GM19397 (cell line): ENCODE results near the gene LY6G6C.

Experiments used
- ATAC-seq: cut with Tn5 transposase; IDR thresholded peaks from one replicate; pipeline ENCODE4 v1.9.1; 2021; ENCODE audit warnings: mild to moderate bottlenecking, moderate library complexity; ENCODE audit not compliant: unreplicated experiment

LY6G6C gene, protein sequence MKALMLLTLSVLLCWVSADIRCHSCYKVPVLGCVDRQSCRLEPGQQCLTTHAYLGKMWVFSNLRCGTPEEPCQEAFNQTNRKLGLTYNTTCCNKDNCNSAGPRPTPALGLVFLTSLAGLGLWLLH

GRCh38 chr6:31721351-31722020 lies at the start of gene LY6G6C:
TSS of gene LY6G6C (minus strand) at chr6:31721746. CDS start at chr6:31721679, 67 bp downstream.
- no peak for ATAC-seq

DNA sequence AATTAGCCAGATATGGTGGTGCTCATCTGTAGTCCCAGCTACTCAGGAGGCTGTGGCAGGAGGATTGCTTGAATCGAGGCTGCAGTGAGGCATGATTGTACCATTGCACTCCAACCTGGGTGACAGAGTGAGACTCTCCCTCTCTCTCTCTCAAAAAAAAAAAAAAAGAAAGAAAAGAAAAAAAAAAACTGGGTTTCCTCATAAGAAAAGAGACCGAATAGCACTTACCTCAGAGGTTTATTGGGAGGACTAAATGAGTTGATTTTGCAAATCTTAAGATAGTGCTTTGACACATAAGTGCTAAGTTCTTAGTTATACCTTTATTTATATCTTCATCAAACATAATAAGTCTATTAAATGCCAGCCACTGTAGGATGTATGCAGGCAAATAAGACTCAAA lies 49.3 kb upstream of the LY6G6C start:
- ATAC-seq: no peak

- no peak for ATAC-seq
These were observed 48.3 kb upstream of the LY6G6C start for GRCh38 chr6:31769684-31770371.

- no peak for ATAC-seq
These were observed 47.1 kb upstream of the LY6G6C start for GRCh38 chr6:31768363-31769257.

- ATAC-seq: no peak
These were observed 45.6 kb upstream of the LY6G6C start for GRCh38 chr6:31767096-31767645.

DNA sequence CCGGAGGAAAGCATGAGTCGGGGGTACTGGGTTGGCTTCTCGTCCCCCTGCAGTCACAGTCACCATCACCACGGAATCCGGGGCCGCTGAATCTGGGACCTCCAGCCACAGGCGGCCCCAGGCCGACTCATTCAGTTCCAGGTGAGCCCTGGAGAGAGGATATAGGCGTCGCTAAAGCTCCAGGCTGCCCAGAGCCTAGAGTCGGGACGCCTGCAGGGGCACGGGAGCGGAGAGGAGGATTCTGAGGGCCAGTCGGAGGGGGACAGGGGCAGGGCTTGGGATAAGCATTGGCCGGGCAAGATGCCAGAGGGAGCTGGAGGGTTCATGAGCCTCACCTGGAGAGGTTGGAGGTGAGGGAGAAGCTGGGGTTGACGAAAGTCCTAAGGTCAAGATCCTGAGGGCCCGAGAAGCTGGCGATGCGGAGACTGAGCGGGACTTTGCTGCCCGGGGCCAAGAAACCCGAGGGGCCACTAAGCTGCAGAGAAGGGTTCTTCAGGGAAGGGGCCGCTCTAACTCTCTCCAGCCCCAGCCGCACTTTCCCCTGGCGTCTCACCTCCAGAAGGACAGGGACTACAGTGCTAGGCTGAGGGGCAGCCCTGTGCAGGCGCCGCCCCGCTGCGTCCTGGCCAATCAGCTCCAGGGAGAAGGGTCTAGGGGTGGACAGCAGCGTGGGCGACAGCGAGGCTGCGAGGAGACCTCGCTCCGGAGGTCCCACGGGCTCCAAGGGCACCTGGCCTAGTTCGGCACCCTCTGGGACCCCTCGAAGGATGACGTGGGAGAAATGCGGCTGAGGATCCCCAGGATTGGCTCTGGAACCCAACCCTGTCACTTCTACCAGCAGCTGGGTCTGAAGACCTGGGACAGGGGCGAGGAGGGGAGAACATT lies 44.6 kb upstream of the LY6G6C start:
- no peak for ATAC-seq

DNA sequence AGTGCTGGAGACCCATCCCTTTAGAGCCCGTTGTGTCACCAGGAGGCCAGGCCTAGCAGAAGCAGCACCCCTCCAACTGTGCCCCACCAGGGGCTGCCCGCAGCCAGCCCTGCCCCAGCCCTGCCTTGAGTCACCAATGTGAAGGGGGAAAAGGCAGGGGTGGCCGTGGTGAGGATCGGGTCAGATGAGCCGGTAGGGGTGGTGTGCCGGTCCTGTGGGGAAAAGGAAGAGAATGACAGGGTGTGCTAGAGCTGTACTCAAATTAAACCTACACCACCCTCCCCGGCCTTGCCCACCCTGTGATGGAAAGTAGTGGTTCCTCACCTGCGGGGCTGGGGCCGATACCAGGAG lies 44.0 kb upstream of the LY6G6C start:
- no peak for ATAC-seq

GRCh38 chr6:31764198-31764597 lies 42.7 kb upstream of the LY6G6C start:
- no peak for ATAC-seq

DNA sequence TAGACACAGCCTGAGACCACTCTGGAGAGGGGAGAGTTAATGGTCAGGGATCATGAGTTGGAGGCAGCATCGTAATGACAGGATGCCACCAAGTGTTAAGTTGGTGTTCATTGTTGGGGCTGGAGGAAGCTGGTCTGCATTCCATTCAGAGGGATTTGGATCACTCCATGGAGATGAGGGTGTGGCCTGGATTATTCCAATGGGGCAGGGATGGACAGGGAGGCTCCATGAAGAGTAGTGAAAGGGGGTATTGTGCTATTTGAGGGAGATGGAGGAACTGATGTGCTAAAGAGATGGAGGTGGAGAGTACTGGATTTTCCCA lies 42.0 kb upstream of the LY6G6C start:
- ATAC-seq: no peak

DNA sequence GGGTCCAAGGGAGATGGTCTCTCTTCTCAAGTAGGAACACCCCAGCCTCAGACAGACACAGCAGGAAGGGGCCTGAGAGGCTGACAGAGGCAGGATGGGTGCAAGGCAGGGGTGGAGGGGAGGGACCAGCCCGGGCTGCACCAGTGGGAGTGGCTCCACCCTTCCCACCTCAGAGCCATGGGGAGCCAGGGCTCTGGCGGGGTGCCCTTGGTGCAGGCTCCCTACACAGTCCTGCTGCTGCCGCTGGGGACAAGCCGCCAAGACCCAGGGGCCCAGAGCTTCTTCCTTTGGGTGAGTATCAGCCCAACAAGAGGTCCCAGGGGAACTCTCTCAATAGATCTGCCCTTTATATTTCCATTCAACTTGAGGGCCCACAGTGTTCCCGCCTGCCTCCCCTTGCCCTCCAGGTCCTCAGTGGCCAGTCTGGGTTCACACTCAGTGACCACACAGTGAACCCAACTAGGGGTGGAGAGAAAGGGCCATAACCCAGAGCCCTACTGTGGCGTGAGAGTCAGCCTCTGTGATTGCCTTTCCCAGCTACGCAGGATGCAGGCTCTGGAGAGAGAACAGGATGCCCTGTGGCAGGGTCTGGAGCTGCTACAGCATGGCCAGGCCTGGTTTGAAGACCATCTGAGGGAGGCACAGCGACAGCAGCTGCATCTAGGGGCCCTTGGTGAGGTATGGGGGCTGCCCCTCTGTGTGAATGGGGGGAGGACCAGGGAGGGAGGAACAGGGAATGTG lies 41.5 kb upstream of the LY6G6C start:
- no peak for ATAC-seq

DNA sequence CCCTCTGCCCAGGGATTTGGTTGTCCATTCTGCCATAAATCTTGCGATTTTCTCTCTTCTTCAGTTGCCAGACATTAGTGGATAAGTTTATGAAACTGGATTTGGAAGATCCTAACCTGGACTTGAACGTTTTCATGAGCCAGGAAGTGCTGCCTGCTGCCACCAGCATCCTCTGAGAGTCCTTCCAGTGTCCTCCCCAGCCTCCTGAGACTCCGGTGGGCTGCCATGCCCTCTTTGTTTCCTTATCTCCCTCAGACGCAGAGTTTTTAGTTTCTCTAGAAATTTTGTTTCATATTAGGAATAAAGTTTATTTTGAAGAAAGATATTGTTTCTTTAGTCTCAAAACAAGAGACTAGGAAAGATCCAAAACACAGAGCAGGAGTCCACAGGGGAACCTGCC lies 40.8 kb upstream of the LY6G6C start, which contains the start of gene SAPCD1:
Gene SAPCD1 (plus strand): TSS at position 301 of the 400 bp plus-strand sequence. CDS start 399 bp downstream, outside the sequence.
- no peak for ATAC-seq

GRCh38 chr6:31761343-31761742 lies 39.8 kb upstream of the LY6G6C start:
- ATAC-seq: no peak

- ATAC-seq: no peak
These were observed 39.2 kb upstream of the LY6G6C start for GRCh38 chr6:31760790-31761189.

- no peak for ATAC-seq
These were observed 36.7 kb upstream of the LY6G6C start for GRCh38 chr6:31758281-31758680.

- ATAC-seq: no peak
These were observed 31.3 kb upstream of the LY6G6C start for GRCh38 chr6:31752739-31753319.

DNA sequence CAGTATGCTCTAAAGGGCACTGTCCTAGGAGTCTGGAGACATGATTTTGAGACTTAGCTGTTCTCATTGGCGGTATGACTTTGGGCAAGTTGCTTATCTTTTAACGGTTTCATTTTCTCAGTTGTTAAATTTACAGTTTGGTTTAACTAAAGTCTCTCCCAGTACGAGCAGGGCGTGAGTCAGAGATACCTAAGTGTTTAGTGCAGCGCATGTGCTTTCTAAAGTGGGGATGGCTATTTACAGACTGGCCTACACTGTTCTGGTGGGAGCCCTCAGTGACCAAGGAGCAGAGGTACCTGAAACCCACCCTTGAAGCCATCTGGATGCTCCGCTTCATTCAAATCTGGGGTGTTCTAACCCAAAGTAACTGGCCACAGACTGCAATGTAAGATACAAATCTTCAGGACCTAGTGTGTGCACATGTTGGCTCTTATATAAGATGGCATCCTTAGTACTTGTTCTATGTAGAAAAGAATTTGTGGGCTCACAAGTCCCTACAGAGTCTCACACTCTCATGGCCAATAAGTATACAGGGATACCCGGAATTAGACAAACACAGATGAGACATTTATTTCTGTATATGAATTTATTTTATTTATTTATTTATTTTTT lies 29.0 kb upstream of the LY6G6C start:
- no peak for ATAC-seq

DNA sequence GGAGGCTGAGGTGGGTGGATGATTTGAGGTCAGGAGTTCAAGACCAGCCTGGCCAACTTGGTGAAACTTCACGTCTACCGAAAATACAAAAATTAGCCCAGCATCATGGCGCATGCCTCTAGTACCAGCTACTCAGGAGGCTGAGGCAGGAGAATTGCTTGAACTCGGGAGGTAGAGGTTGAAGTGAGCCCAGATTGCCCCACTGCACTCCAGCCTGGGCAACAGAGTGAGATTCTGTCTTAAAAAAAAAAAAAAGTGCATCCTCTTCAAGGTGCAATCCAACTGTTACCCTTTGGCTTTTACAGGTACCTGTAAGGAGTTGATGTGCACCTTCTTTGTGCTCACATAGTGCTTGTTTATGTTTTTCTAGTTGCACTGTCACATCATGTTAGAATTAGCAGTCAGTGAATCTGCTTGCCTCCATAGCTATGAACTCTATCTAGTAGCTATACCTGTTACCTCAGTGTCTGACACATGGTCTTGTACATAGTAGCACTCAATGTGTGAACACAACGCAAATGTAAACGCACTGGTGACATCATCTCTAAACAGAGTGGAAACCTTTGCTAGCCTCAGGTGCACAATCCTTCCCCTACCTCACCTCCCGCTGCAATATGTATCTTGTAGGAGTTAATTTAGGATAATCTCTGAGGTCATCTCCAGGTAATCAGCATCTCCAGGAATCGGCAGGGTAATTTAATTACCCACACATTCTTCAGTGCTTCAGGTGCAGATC lies 27.9 kb upstream of the LY6G6C start:
- ATAC-seq: no peak

GRCh38 chr6:31744422-31744821 lies 22.9 kb upstream of the LY6G6C start:
- ATAC-seq: no peak
